Activated CD8-positive, alpha-beta memory T cell treated with anti-CD3 and anti-CD28 coated beads, Interleukin-2, amount 50 U/mL, for 1 hour (primary cell): ENCODE measurements around the gene ADAMTS16.

Experiments used
- DNase-seq: peaks from one replicate; pipeline ENCODE4 v3.0.0-alpha.2; 2020; ENCODE audit errors: extremely low read depth

Gene ADAMTS16

GRCh38 chr5:5315068-5315980 is 175.2 kb downstream of the ADAMTS16 start:
- no peak for DNase-seq

- DNase-seq, result no peak
These were observed 176.2 kb downstream of the ADAMTS16 start for GRCh38 chr5:5316334-5316733.

DNA sequence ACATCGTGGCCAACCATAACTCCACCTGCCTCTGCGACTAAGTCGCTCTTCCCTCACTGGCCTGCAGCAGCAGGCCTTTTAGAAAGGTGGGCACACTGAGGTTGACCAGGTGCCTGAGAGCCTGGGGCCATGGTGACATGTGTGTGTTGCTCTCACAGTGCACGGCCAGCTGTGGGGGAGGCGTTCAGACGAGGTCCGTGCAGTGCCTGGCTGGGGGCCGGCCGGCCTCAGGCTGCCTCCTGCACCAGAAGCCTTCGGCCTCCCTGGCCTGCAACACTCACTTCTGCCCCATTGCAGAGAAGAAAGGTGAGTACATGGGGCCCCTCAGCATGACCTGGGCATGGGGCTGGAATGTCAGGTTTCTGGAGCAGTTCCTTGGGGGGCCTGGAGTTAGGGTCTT is 177.8 kb downstream of the ADAMTS16 start:
- no peak for DNase-seq

- DNase-seq, result no peak
These were observed 178.5 kb downstream of the ADAMTS16 start for GRCh38 chr5:5318426-5319190.

DNA sequence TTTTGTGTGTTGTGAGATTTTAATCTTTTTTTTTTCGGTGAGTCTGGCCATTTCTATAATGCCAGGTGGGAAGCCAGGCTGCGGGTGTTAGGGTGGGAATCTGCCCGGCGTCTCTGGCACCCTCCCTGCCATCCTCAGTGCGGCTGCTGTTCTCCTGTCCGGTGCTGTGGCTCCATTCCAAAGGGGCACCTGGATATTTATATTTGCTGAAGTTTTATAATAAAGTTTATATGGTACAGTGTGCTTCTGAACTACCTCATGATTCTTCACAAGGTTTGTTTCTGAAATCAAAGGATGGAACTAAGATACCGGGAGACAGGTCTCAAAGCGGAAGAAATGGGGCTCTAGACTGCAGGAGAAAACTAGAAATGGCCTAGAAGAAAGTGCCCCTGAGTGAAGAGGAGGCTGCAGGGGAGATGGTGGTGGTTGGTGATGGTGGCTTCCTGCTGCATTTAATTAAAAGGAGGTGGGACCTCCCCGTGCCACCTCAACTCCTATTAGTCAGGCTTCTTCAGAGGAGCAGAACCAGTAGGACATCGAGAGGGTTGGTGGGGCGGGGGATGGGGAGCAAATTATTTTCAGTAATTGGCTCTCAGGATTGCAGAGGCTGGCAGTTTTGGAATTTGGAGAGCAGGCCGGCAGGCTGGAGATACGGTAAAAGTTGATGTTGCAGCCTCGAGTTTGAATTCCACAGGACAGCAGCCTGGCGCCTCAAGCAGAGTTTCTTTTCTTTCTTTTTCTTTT is 180.1 kb downstream of the ADAMTS16 start:
- no peak for DNase-seq

DNA sequence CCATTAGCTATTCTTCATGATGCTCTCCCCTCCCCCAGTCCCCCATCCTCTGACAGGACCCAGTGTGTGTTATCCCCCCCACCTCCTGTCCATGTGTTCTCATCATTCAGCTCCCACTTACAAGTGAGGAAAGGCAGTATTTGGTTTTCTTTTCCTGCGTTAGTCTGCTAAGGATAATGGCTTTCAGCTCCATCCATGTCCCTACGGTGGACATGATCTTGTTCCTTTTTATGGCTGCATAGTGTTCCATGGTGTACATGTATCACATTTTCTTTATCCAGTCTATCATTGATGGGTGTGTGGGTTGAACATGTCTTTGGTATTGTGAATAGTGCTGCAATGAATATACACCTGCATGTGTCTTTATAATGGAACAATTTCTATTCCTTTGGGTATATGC is 181.0 kb downstream of the ADAMTS16 start:
- DNase-seq, result no peak

DNA sequence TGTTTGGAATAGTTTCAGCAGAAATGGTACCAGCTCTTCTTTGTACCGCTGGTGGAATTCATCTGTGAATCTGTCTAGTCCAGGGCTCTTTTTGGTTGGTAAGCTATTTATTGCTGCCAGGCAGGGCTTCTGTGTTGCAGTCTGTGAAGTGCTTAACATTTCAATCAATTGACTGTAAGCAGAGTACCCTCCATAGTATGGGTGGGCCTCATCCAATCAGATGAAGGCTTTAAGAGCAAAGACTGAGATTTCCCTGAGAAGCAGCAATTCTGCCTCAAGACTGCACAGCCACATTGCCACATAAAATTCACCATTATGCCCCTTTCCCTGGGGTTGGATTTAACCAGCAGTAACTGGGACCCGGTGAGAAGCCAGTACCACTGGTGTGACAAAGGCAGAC is 183.4 kb downstream of the ADAMTS16 start:
- DNase-seq, result no peak

GRCh38 chr5:5326115-5326758 is 186.1 kb downstream of the ADAMTS16 start:
- DNase-seq, result no peak

DNA sequence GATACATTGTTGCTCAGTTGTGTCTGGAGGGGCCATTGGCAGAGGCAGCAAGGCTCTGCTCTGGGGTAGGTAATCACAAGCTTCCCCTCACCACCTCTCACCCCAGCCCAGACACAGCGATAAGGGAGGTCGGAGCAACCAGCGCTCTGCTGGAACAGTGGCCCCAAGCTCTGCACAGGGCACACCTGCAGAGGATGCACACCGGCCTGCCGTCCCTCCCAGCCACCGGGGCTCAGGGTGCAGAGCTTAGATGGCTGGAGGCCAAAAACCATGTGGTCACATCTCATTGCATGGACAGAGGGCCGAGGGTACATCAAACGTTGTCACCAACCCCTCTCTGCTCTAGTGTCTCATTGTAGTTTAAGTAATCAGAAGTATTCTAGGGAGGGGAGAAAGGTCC is 187.0 kb downstream of the ADAMTS16 start:
- no peak for DNase-seq

- DNase-seq, result no peak
These were observed 190.8 kb downstream of the ADAMTS16 start for GRCh38 chr5:5330728-5331452.

- no peak for DNase-seq
These were observed 191.7 kb downstream of the ADAMTS16 start for GRCh38 chr5:5331848-5332247.

- no peak for DNase-seq
These were observed 192.2 kb downstream of the ADAMTS16 start for GRCh38 chr5:5332287-5332686.

GRCh38 chr5:5335107-5335506 is 195.0 kb downstream of the ADAMTS16 start:
- DNase-seq, result no peak

DNA sequence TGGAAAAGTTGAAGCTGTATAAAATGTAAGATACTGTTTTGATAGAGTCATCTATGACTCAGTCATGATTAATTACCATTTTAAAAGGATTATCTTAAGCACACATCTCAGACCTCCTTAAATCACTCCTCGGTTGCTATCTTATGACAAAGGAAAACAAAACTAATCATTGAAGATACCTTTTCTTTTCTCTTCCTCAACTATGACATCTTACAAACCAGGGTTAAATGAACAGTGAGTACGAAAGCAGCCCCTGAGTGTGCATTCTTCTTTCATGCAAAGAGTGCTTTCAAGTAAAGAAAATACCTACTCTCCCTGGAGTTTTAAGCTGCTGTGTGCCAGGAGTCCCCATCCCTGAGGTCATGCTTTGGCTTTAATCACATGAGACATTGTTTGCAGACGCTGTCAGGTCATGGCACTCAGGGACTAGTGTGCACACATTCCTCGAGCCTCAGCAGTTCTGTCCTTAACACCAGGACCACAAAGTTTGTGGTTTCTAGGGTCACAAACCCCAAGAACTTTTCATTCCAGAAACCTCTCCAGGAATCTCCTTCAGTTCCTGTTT is 195.7 kb downstream of the ADAMTS16 start:
- DNase-seq, result no peak

GRCh38 chr5:5339257-5339656 is 199.1 kb downstream of the ADAMTS16 start:
- no peak for DNase-seq

DNA sequence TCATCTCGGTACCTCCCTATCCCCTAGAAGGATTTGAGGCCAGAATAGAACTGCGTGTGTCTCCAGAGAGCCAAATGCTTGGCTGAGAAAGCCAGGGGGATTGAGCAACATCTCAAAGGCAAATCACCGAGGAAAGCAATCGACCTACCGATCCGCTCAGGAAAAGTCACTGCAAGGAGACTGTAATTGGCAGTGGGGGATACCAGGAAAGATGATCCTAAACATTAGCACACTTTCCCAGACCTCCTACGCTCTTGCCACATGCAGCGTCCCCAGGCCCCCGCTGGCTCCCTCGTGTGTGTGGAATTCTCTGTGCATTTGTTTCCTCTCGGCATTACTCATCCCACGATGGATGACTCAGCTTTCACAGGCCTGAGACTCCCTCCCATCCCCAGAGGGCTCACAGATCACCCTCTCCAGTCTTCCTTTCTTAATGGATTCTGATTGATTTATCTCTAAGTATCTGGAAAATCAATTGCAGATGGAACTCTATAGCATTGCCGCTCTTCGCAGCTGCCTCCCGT is 200.1 kb downstream of the ADAMTS16 start:
- DNase-seq, result no peak

- no peak for DNase-seq
These were observed 201.6 kb downstream of the ADAMTS16 start for GRCh38 chr5:5341531-5342292.

DNA sequence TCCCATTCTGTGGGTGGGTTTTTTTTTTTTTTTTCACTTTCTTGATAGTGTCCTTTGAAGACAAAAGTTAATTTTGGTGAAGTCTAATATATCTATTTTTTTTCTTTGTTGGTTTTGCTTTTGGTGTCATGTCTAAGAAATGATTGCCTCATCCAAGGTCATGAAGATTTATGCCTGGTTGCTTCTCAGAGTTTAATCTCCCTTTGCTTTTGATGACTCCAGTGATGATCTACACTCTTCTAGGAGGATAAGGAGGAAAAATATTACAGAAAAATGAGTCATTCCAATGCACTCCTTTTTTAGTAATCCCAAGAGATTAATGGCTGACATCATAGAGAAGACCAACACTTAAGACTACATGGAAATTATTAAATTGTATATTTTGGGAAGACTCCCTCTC is 202.7 kb downstream of the ADAMTS16 start:
- no peak for DNase-seq

GRCh38 chr5:5343568-5343967 is 203.4 kb downstream of the ADAMTS16 start:
- DNase-seq, result no peak
